GM19193 (cell line): Measurements from ENCODE around the gene SEMA5B.

Source experiments
- POLR2A ChIP-seq: IDR thresholded peaks from 4 replicates; pipeline ENCODE4 v1.6.1; 2011; ENCODE audit not compliant: insufficient read depth, insufficient read length; ENCODE audit errors: extremely low read depth

Gene SEMA5B

DNA sequence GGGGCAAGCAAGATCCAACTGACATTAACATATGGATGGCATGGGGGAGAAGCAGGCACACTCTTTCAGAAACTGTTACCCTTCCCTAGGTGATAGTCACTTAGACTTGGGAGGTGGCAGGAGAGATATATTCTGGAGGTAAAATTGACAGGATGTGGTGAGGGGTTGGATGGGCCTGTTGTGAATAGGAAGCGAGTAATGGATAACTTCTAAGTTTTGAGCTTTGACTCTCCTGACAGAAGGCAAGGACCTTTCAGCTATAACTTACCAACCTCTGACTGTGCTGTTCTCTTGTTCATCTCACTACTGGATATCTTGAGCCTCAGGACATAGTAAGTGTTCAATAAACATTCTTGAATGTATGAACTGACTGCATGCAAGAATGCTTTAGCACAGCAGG is 37.4 kb upstream of the SEMA5B start:
- TF ChIP-seq POLR2A = no peak

- TF ChIP-seq POLR2A = no peak
These were observed 36.9 kb upstream of the SEMA5B start for GRCh38 chr3:123064506-123064905.

DNA sequence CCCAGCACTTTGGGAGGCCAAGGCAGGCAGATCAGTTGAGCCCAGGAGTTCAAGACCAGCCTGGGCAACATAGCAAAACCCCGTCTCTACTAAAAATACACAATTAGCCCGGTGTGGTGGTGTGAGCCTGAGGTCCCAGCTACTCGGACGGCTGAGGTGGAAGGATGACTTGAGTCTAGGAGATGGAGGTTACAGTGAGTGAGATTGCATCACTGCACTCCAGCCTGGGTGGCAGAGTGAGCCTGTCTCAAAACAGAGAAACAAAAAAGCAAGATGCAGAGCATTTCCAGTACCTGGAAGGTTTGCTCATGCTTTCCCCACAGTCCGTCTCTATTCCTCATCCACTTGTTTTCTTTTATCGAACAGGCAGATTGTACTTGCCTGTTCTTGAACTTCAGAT is 35.5 kb upstream of the SEMA5B start:
- no peak for TF ChIP-seq POLR2A

DNA sequence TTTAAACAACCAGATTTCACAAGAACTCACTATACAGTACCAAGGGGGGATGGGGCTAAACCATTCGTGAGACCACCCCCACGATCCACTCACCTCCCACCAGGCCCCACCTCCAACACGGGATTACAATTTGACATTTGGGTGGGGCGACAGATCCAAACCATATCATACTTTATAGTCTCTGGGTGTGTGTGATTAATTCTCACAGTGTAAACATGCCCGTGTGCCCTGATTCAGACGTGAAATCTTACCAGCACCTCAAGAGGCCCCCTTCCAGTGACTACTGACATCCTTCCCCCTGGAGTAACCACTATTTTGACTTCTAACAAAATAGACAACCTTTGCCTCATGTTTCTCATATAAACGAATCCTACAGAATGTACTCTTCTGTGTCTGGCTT is 34.3 kb upstream of the SEMA5B start:
- no peak for TF ChIP-seq POLR2A

- no peak for TF ChIP-seq POLR2A
These were observed 32.5 kb upstream of the SEMA5B start for GRCh38 chr3:123060054-123060453.

DNA sequence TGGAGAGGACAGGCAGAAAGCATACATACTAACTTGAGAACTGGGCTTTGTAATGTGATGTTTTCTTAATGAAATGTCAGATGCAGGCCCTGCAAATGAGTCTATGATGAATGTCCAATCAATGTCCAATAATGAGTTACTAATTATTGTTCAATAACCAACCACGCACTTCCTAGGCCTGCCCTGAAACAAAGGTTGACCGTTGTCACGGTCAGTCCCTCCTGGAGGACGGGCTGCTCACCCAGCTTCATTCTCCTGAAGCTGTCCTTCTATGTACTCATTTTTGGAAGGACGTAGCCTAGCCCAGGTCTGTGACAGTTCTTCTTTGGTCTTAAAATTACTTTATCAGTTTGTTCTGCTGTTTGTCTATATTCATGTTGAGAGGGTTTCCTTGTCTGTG is 30.9 kb upstream of the SEMA5B start:
- TF ChIP-seq POLR2A = no peak

GRCh38 chr3:123055352-123055751 is 27.8 kb upstream of the SEMA5B start:
- TF ChIP-seq POLR2A = no peak

GRCh38 chr3:123054931-123055330 is 27.4 kb upstream of the SEMA5B start:
- TF ChIP-seq POLR2A = no peak

DNA sequence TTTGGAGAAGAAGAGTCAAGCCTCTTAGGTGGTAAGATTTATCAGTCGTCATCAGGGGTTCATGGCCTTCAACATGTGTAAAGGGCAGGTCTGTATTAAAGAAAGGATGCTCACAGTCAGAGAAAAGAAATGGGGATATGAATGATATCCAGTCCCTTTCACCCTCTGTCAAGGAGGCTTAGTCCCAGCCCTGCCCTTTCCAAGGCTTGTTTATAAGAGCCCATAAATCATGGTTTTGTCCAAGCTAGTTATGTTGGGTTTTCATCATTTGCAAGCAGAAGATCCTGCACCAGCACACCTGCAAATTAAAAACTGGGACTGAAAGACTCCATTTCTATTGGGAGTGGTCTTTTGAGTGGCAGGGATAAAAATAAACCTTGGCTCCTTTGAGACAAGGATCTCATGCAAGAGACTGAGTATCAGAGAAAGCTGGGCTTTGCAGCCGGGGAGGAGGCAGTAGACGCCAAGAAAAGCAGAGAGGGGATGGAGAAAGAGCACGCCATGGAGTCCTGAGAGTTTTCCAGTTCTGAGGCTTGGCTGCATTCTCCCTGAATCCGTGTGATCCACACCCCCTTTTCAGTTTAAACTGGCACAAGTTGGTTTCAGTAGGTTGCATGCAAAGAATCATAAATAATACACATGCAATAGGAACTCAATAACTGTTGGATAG is 26.7 kb upstream of the SEMA5B start:
- no peak for TF ChIP-seq POLR2A

DNA sequence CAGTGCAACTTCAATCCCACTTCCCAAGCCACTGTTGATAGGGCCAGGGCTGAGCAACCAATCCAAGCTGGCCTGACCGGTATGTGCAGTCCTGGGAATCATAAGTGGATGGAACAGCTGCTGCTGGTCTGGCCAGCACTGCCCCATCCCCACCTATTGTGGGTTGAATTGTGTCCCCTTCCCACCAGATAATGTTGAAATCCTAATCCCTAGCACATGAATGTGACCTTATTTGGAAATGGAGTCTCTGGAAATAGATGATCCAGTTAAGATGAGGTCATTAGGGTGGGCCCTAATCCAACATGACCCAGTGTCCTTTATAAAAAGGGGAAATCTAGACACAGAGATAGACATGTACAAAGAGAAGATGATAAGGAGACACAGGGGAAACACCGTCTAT is 25.5 kb upstream of the SEMA5B start:
- TF ChIP-seq POLR2A = no peak

- TF ChIP-seq POLR2A = no peak
These were observed 23.1 kb upstream of the SEMA5B start for GRCh38 chr3:123050666-123051065.

DNA sequence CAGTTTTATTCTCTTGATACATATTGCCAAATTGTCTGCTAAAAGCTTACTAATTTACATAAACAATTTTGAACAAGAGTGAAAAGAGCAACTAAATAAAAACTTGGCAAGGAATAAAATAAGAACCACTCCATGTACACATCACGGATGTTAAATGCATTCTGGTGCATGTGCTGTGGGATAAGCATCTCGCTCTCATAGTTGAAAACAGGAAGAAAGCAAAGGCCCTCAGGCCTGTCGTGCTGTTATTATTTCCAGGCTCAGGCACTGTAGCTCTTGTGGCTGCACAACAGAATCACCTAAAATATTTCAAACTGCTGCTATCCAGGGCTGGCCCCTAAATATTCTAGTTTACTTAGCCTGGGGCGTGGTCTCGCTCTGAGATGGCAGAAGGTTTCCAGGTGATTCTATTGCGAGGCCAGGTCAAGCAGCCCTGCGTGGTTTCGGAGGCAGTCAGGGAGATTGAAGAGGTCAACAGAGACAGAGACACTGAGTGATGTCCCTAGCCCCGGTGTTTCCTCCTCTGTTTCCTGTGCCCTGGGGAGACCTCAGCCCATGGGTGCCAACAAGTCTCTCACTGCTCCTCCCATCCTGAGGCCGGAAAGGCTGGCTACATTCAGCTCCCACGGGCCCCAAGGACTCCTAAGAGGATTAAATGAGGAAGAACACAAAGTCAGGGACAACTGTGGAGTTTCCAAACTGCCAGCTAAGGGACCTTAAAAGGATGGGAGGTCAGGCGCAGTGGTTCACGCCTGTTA is 21.1 kb upstream of the SEMA5B start:
- TF ChIP-seq POLR2A = no peak

DNA sequence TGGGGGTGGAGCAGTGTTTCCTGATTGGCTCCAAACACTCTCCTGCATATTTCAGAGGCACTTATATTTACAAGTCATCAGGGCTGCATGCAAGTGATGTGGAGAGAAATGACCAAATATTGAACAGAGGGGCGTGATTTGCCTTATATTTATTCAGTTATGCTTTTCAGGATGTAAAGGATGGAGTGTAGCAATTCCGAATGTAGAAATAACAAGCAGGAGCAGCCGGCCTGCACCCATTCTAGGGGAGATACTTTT is 19.4 kb upstream of the SEMA5B start:
- TF ChIP-seq POLR2A = no peak

- TF ChIP-seq POLR2A = no peak
These were observed 18.9 kb upstream of the SEMA5B start for GRCh38 chr3:123046262-123047061.

DNA sequence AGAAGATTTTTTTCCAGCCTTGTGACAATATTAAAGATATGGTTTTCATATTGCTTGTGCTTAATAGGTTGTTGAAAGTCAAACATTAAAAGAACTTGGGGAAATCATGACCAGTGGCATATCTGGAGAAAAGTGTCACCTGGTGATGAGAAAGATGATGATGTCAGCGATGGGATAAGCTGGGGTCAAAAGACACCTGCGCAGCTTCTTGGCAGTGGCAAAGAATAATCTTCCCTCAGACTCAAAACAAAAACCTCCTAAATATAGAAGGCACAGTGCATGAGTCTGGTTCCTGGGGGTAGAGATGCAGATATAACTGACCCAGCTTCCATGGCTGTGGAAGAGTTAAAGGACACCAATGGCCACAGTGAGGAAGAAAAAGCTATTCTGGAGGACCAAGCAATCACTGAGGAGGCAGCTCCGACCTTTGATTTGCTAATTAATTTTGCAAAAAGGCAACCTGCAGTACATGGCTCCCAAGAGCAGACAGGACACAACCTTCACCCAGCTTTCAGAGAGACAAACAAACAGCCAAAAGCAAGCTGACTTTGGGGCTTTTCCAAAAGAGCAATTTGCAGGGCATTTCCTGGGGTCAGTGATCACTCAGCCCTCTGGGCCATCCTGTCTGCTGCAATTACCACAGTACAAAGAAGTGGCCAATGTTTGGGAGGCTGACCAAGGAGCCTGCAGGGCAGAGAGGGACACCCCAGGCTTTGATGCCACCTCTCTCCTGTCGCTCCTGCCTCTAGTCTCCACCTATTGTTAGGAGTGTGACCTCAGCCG is 17.6 kb upstream of the SEMA5B start:
- TF ChIP-seq POLR2A = no peak
